Thoracic aorta (tissue), 2 donors: ENCODE measurements around the gene GPRC5A. TPM values are rescaled to one million over a fixed set of nuclear protein-coding genes. Genes with fewer than 3 reads are reported as not detected.
A peak's percentile ranks its signal among the peaks of the same experiment; 100 is the strongest.

Experiments used
- ATAC-seq: fragments of 150-250 bp; one replicate; pipeline ENCODE4 v1.8.0; 2017; ENCODE audit warnings: low read depth; ENCODE audit not compliant: insufficient number of reproducible peaks, low FRiP score
- DNase-seq: peaks from one replicate; pipeline ENCODE4 v3.0.0-alpha.2; 2020; ENCODE audit warnings: low spot score
- H3K27ac ChIP-seq, 2 donors: fragments of 200-600 bp; sonication (generic); 1 replicate in 1 of 2; 2 replicates in 1 of 2; pipeline ENCODE4 v1.5.1; 2016; ENCODE audit warnings: mild to moderate bottlenecking in 2 of 2, moderate library complexity in 2 of 2
- H3K27me3 ChIP-seq: fragments of 200-600 bp; sonication (generic); replicated peaks from 2 replicates; pipeline ENCODE4 v1.6.0; 2016; ENCODE audit warnings: mild to moderate bottlenecking; ENCODE audit not compliant: insufficient read depth
- H3K36me3 ChIP-seq: fragments of 200-600 bp; sonication (generic); one replicate; pipeline ENCODE4 v1.5.1; 2016
- H3K4me1 ChIP-seq, 2 donors: fragments of 200-600 bp; sonication (generic); 1 replicate in 1 of 2; 2 replicates in 1 of 2; pipeline versions ENCODE4 v1.5.1 to v1.6.0; 2016; ENCODE audit warnings: low read depth in 2 of 2, mild to moderate bottlenecking in 1 of 2; ENCODE audit not compliant: control insufficient read depth in 1 of 2
- H3K4me3 ChIP-seq: fragments of 200-600 bp; sonication (generic); 2 replicates; pipeline ENCODE4 v1.5.1; 2016; ENCODE audit warnings: mild to moderate bottlenecking
- H3K9me3 ChIP-seq: fragments of 200-600 bp; sonication (generic); 2 replicates; pipeline ENCODE4 v1.5.1; 2016
- CTCF ChIP-seq: fragments of 200-600 bp; sonication (generic); IDR thresholded peaks from one replicate; pipeline ENCODE4 v1.5.1; 2019; ENCODE audit warnings: antibody characterized with exemption
- total RNA-seq, 2 donors: library from RNA; depleted of rRNA; stranded (reverse); fragments of >200 nt; gene quantifications; one replicate each; pipeline versions ENCODE4 v1.1.0 to v1.2.3, GENCODE V29; 2016

The GPRC5A gene
- total RNA-seq, 2 donors from 2014 or later = 42.8 to 123 TPM

GRCh38 chr12:12898911-12899511 is 7.6 kb downstream of the GPRC5A start:
- Histone ChIP-seq H3K4me1 (peaks cover 51 to 92% of the 10 kb centered on the region in 2 donors), H3K9me3 (no peaks in the 10 kb centered on the region), H3K27me3 (no peaks in the 10 kb centered on the region), H3K4me3 (no peak overlapping the region), H3K36me3 (no peaks in the 10 kb centered on the region), H3K27ac (peak overlapping the region; percentile 94)
- TF ChIP-seq CTCF = no peak
- DNase-seq (no peak), ATAC-seq (no peak)

- ATAC-seq (peak; percentile 15), DNase-seq (no peak)
- peak overlapping the region; percentile 14 for H3K4me3 ChIP-seq
- peaks cover 51 to 90% of the 10 kb centered on the region in 2 donors for H3K4me1 ChIP-seq
- H3K9me3 ChIP-seq = no peaks in the 10 kb centered on the region
- no peaks in the 10 kb centered on the region for H3K36me3 ChIP-seq
- TF ChIP-seq CTCF = no peak
- H3K27ac ChIP-seq = peak overlapping the region; percentile 94
- no peaks in the 10 kb centered on the region for H3K27me3 ChIP-seq
Measured at GRCh38 chr12:12899530-12900380, 8.4 kb downstream of the GPRC5A start.

GRCh38 chr12:12900786-12901157 is 9.4 kb downstream of the GPRC5A start:
- H3K27ac ChIP-seq = peak overlapping the region; percentile 94
- TF ChIP-seq CTCF = no peak
- H3K4me3 ChIP-seq = peak overlapping the region; percentile 69
- H3K36me3 ChIP-seq = no peaks in the 10 kb centered on the region
- no peaks in the 10 kb centered on the region for H3K9me3 ChIP-seq
- DNase-seq (no peak), ATAC-seq (no peak)
- H3K4me1 ChIP-seq = peaks cover 51 to 87% of the 10 kb centered on the region in 2 donors
- no peaks in the 10 kb centered on the region for H3K27me3 ChIP-seq

GRCh38 chr12:12901158-12901791 is 9.9 kb downstream of the GPRC5A start:
- H3K9me3 ChIP-seq = no peaks in the 10 kb centered on the region
- no peaks in the 10 kb centered on the region for H3K36me3 ChIP-seq
- peak overlapping the region; percentile 69 for H3K4me3 ChIP-seq
- no peaks in the 10 kb centered on the region for H3K27me3 ChIP-seq
- ATAC-seq = peak; percentile 51
- no peak for TF ChIP-seq CTCF
- peak; percentile 49 for DNase-seq
- H3K27ac ChIP-seq = peak overlapping the region; percentile 94
- peaks cover 51 to 82% of the 10 kb centered on the region in 2 donors for H3K4me1 ChIP-seq

- TF ChIP-seq CTCF = no peak
- Histone ChIP-seq H3K4me3 (peak overlapping the region; percentile 69), H3K4me1 (peaks cover 46 to 75% of the 10 kb centered on the region in 2 donors), H3K36me3 (no peaks in the 10 kb centered on the region), H3K9me3 (no peaks in the 10 kb centered on the region), H3K27ac (peak overlapping the region; percentile 94), H3K27me3 (no peaks in the 10 kb centered on the region)
- ATAC-seq (no peak), DNase-seq (no peak)
Measured at GRCh38 chr12:12902036-12902435, 10.7 kb downstream of the GPRC5A start.
